HCT116 (cell line): ENCODE data around the gene PDGFD. TPM values are rescaled to one million over a fixed set of nuclear protein-coding genes. Genes with fewer than 3 reads are reported as not detected.

Experiments used
- ATAC-seq: fragments of 200-7000 bp; cut with Tn5 transposase; 2 replicates; pipeline ENCODE4 v1.9.1; 2020; ENCODE audit warnings: mild to moderate bottlenecking, moderate library complexity
- BruUV-seq: library from RNA; stranded (reverse); fragments of 400-500 nt; replicated peaks from 2 replicates; lab custom pipeline; 2021; lab: Mats Ljungman, UMichigan
- CTCF ChIA-PET: fragments of 300-600 bp; sonication (Branson Sonifier 250); formaldehyde crosslinking; loops from one replicate; lab custom pipeline; 2021; ENCODE audit warnings: antibody characterized with exemption; lab: Charles Lee
- POLR2A ChIA-PET: fragments of 300-600, 350-600 bp; sonication (Branson Sonifier 250); formaldehyde crosslinking; loops from one replicate; lab custom pipeline; 2021; ENCODE audit warnings: antibody characterized with exemption; lab: Charles Lee
- RAD21 ChIA-PET, 2 experiments: fragments of 300-600 bp; sonication (Branson Sonifier 250); formaldehyde crosslinking; loops; one replicate each; lab custom pipeline; 2023; ENCODE audit warnings: low total read pairs in 2 of 2; ENCODE audit not compliant: uncharacterized antibody in 2 of 2, unreplicated experiment in 2 of 2, low non-redundant PET in 1 of 2; lab: Charles Lee
- DNase-seq: peaks from one replicate; pipeline ENCODE4 v3.0.0-alpha.2; 2010; ENCODE audit warnings: low read depth, low spot score
- H2AFZ ChIP-seq: fragments of 200-600 bp; shearing (Covaris generic), sonication (generic); 2 replicates; pipeline ENCODE4 v1.6.1; 2017; ENCODE audit warnings: low read depth, mixed run types, mixed read lengths, antibody characterized with exemption, low read length; ENCODE audit not compliant: poor library complexity, severe bottlenecking
- H3K27ac ChIP-seq: 2 replicates; pipeline ENCODE4 v1.5.1; 2012; ENCODE audit warnings: low read depth, low read length
- H3K27me3 ChIP-seq: fragments of 200-600 bp; sonication (generic); 2 replicates; pipeline ENCODE4 v1.6.1; 2016; ENCODE audit warnings: mixed run types, low read length, mixed read lengths; ENCODE audit not compliant: insufficient read depth
- H3K36me3 ChIP-seq, 2 experiments: fragments of 200-500 bp in 1 of 2; fragments of 200-600 bp in 1 of 2; sonication (Bioruptor generic) in 1 of 2; sonication (generic) in 1 of 2; 2 replicates each; pipeline versions ENCODE4 v1.5.1 to v1.6.1; 2014 to 2016; ENCODE audit warnings: low read length in 2 of 2, inconsistent platforms in 1 of 2, mixed read lengths in 1 of 2, mixed run types in 1 of 2; ENCODE audit not compliant: insufficient read depth in 2 of 2, control insufficient read depth in 1 of 2
- H3K4me1 ChIP-seq, 2 experiments: fragments of 200-600 bp in 1 of 2; sonication (generic) in 1 of 2; 2 replicates each; pipeline versions ENCODE4 v1.5.1 to v1.6.1; 2012 to 2017; ENCODE audit warnings: low read length in 2 of 2, inconsistent platforms in 1 of 2, mild to moderate bottlenecking in 1 of 2, mixed read lengths in 1 of 2, mixed run types in 1 of 2, moderate library complexity in 1 of 2; ENCODE audit not compliant: insufficient read depth in 2 of 2, control insufficient read depth in 1 of 2
- H3K4me2 ChIP-seq: fragments of 200-600 bp; sonication (generic); 2 replicates; pipeline ENCODE4 v1.6.1; 2017; ENCODE audit warnings: mixed run types, low read length, mixed read lengths
- H3K4me3 ChIP-seq, 2 experiments: fragments of 200-600 bp in 1 of 2; sonication (generic) in 1 of 2; replicated peaks in 1 of 2; 2 replicates each; pipeline ENCODE4 v1.5.1; 2011 to 2016; ENCODE audit warnings: low read length in 2 of 2, control low read depth in 1 of 2, low read depth in 1 of 2, mild to moderate bottlenecking in 1 of 2, mixed read lengths in 1 of 2, mixed run types in 1 of 2
- H3K79me2 ChIP-seq: fragments of 200-600 bp; sonication (generic); 2 replicates; pipeline ENCODE4 v1.6.1; 2017; ENCODE audit warnings: mild to moderate bottlenecking, mixed run types, low read length, moderate library complexity, mixed read lengths; ENCODE audit not compliant: insufficient read depth
- H3K9ac ChIP-seq: fragments of 200-600 bp; sonication (generic); 2 replicates; pipeline ENCODE4 v1.6.1; 2016; ENCODE audit warnings: low read length, mixed read lengths
- H3K9me2 ChIP-seq: fragments of 200-600 bp; sonication (generic), shearing (Covaris generic); 2 replicates; pipeline ENCODE4 v1.6.1; 2017; ENCODE audit warnings: mixed run types, mild to moderate bottlenecking, moderate library complexity; ENCODE audit not compliant: insufficient read depth
- H3K9me3 ChIP-seq, 2 experiments: fragments of 200-500 bp in 1 of 2; fragments of 200-600 bp in 1 of 2; sonication (Bioruptor generic) in 1 of 2; sonication (generic) in 1 of 2; 2 replicates each; pipeline ENCODE4 v1.6.1; 2014 to 2017; ENCODE audit warnings: low read length in 2 of 2, mixed read lengths in 2 of 2, inconsistent platforms in 1 of 2, low read depth in 1 of 2, mild to moderate bottlenecking in 1 of 2, mixed run types in 1 of 2, moderate library complexity in 1 of 2; ENCODE audit not compliant: control insufficient read depth in 1 of 2, insufficient read depth in 1 of 2
- H4K20me1 ChIP-seq: fragments of 200-600 bp; sonication (generic), shearing (Covaris generic); 2 replicates; pipeline ENCODE4 v1.6.1; 2017; ENCODE audit warnings: mixed run types, mild to moderate bottlenecking, moderate library complexity; ENCODE audit not compliant: insufficient read depth
- CBX3 ChIP-seq: IDR thresholded peaks from 2 replicates; pipeline ENCODE4 v1.6.1; 2012; ENCODE audit warnings: low read depth
- CTCF ChIP-seq, 3 experiments: fragments of 200-600 bp in 1 of 3; sonication (generic) in 1 of 3; IDR thresholded peaks in 2 of 3; conservative IDR thresholded peaks in 1 of 3; 2 replicates each; pipeline ENCODE4 v1.5.1; 2012 to 2017; ENCODE audit warnings: low read depth in 2 of 3, low read length in 2 of 3, antibody characterized with exemption in 1 of 3, borderline replicate concordance in 1 of 3, control low read depth in 1 of 3, mild to moderate bottlenecking in 1 of 3, mixed read lengths in 1 of 3, mixed run types in 1 of 3, moderate library complexity in 1 of 3; ENCODE audit not compliant: insufficient read depth in 1 of 3
- EGR1 ChIP-seq: IDR thresholded peaks from 2 replicates; pipeline ENCODE4 v1.6.1; 2012; ENCODE audit warnings: low read depth
- ELF1 ChIP-seq: IDR thresholded peaks from 2 replicates; pipeline ENCODE4 v1.6.1; 2012; ENCODE audit warnings: low read depth, borderline replicate concordance
- EZH2 ChIP-seq: fragments of 200-600 bp; sonication (generic); IDR thresholded peaks from 2 replicates; pipeline ENCODE4 v1.6.1; 2017; ENCODE audit warnings: antibody characterized with exemption, mixed run types
- EZH2phosphoT487 ChIP-seq: fragments of 200-600 bp; IDR thresholded peaks from 2 replicates; pipeline ENCODE4 v1.6.1; 2018; ENCODE audit warnings: antibody characterized with exemption, borderline replicate concordance
- FOSL1 ChIP-seq: IDR thresholded peaks from 2 replicates; pipeline ENCODE4 v1.6.1; 2012; ENCODE audit warnings: low read depth
- POLR2A ChIP-seq: IDR thresholded peaks from 2 replicates; pipeline ENCODE4 v1.7.0; 2011; ENCODE audit warnings: borderline replicate concordance; ENCODE audit not compliant: insufficient read depth, insufficient read length; ENCODE audit errors: extremely low read depth
- SP1 ChIP-seq: IDR thresholded peaks from 2 replicates; pipeline ENCODE4 v1.6.1; 2012; ENCODE audit warnings: low read depth
- ZFX ChIP-seq: fragments of 450-650 bp; IDR thresholded peaks from 2 replicates; pipeline ENCODE4 v1.6.1; 2017
- intact Hi-C: fragments of 100-400 bp; cut with micrococcal nuclease; formaldehyde crosslinking; loops from 2 replicates; pipeline ENCODE4 v1.10.0; 2022
- total RNA-seq: library from RNA; stranded (reverse); gene quantifications from one replicate; pipeline ENCODE4 v1.2.1, GENCODE V29; 2021; ENCODE audit not compliant: unreplicated experiment
- TF ChIP-seq, protein P1 (sequence below): IDR thresholded peaks from 2 replicates; pipeline ENCODE4 v1.6.1; 2012

PDGFD gene
- total RNA-seq, 1 experiment from 2014 or later, result 0.34 TPM

DNA sequence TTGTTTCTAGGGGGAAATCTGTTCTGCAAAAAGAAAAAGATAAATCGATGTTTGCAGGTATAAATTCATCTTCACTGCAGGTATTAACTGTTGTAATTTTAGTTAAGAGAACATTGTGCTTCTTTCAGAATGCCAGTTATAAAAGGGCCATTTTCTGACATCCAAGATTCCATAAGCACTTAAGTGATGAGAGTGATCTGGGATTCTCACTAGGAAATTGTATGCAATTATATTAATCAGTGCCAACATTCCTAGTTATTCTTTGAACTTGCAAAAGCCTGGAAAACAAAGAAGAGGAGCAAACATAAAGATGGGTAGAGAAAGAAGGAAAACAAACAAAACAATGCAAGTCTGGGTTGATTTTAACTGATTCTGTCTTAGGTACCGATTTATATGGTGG, 122.2 kb downstream of the PDGFD start:
- RAD21 ChIA-PET, result no interaction called here
- Histone ChIP-seq H3K9me2 (no peaks in the 10 kb centered on the region), H3K9ac (no peak overlapping the region), H3K9me3 (no peaks in the 10 kb centered on the region), H3K4me1 (no peaks in the 10 kb centered on the region), H3K4me2 (no peak overlapping the region), H4K20me1 (no peaks in the 10 kb centered on the region), H3K79me2 (no peaks in the 10 kb centered on the region), H2AFZ (no peak overlapping the region), H3K27me3 (no peaks in the 10 kb centered on the region), H3K4me3 (no peak overlapping the region), H3K27ac (no peak overlapping the region), H3K36me3 (no peaks in the 10 kb centered on the region)
- CTCF ChIA-PET, result no interaction called here
- no TSS peak for BruUV-seq
- ATAC-seq, result no peak
- no peak for DNase-seq
- intact Hi-C loops, result no loop called here
- TF ChIP-seq, protein P1, sequence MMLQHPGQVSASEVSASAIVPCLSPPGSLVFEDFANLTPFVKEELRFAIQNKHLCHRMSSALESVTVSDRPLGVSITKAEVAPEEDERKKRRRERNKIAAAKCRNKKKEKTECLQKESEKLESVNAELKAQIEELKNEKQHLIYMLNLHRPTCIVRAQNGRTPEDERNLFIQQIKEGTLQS, result no peak
- TF ChIP-seq CTCF (IDR thresholded peaks at IDR 0.05 in 2 of 3, conservative IDR thresholded peaks at IDR 0.05 in 1 of 3; ENCODE audit: borderline replicate concordance in 1 of 3, insufficient read depth in 1 of 3, low read depth in 2 of 3, low read length in 2 of 3) (no peak), ELF1 (no peak), POLR2A (no peak), FOSL1 (no peak), ZFX (no peak), EZH2phosphoT487 (no peak), EZH2 (no peak), CBX3 (no peak), EGR1 (no peak), SP1 (no peak)
- TF ChIP-seq, all 23 proteins: peak for 0
- POLR2A ChIA-PET, result no interaction called here
